Vagina (tissue), 2 donors: ENCODE data around the gene ZFAND2A. TPM values are rescaled to one million over a fixed set of nuclear protein-coding genes. Genes with fewer than 3 reads are reported as not detected.
"Not testable (repeated sequence)": the region's sequence is repeated elsewhere in the genome, so short reads cannot be mapped to it uniquely, and the experiment has no call there.

Experiments
- DNase-seq, 2 donors: peaks; one replicate each; pipeline ENCODE4 v3.0.0-alpha.2; 2017; ENCODE audit errors: extremely low spot score in 2 of 2
- H3K27ac ChIP-seq: fragments of 200-600 bp; sonication (generic); one replicate; pipeline ENCODE4 v1.5.1; 2019
- H3K27me3 ChIP-seq: fragments of 200-600 bp; sonication (generic); one replicate; pipeline ENCODE4 v1.5.1; 2019
- H3K36me3 ChIP-seq, 2 donors: fragments of 200-600 bp; sonication (generic); one replicate each; pipeline ENCODE4 v1.5.1; 2017 to 2019
- H3K4me1 ChIP-seq: fragments of 200-600 bp; sonication (generic); one replicate; pipeline ENCODE4 v1.5.1; 2019
- H3K4me3 ChIP-seq, 2 donors: fragments of 200-600 bp; sonication (generic); 1 replicate in 1 of 2; 2 replicates in 1 of 2; pipeline ENCODE4 v1.5.1; 2016 to 2019
- H3K9me3 ChIP-seq: fragments of 200-600 bp; sonication (generic); one replicate; pipeline ENCODE4 v1.5.1; 2019
- POLR2A ChIP-seq, 2 donors: fragments of 450-650 bp; IDR thresholded peaks; one replicate each; pipeline ENCODE4 v1.6.1; 2017; ENCODE audit warnings: antibody characterized with exemption in 2 of 2, mild to moderate bottlenecking in 2 of 2, moderate library complexity in 2 of 2
- POLR2AphosphoS5 ChIP-seq, 2 donors: sonication (generic); formaldehyde crosslinking; IDR thresholded peaks; one replicate each; pipeline ENCODE4 v1.9.0; 2017; ENCODE audit warnings: antibody characterized with exemption in 2 of 2, mild to moderate bottlenecking in 2 of 2, low read depth in 1 of 2; ENCODE audit not compliant: insufficient read depth in 1 of 2
- intact Hi-C: fragments of 100-400 bp; cut with DNase I; formaldehyde crosslinking; loops from one replicate; pipeline ENCODE4 v1.15.1; 2023
- total RNA-seq: library from RNA; depleted of rRNA; stranded (reverse); fragments of >200 nt; gene quantifications from one replicate; pipeline ENCODE4 v1.2.3, GENCODE V29; 2016
- TF ChIP-seq, protein P1 (sequence below), 3 experiments: fragments of 450-650 bp in 2 of 3; fragments of 200-600 bp in 1 of 3; sonication (generic) in 1 of 3; IDR thresholded peaks; one replicate each; pipeline ENCODE4 v1.5.1; 2017 to 2019; ENCODE audit warnings: antibody characterized with exemption in 3 of 3, mild to moderate bottlenecking in 2 of 3, moderate library complexity in 2 of 3

Gene ZFAND2A, protein sequence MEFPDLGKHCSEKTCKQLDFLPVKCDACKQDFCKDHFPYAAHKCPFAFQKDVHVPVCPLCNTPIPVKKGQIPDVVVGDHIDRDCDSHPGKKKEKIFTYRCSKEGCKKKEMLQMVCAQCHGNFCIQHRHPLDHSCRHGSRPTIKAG
- 30.9 TPM for total RNA-seq

DNA sequence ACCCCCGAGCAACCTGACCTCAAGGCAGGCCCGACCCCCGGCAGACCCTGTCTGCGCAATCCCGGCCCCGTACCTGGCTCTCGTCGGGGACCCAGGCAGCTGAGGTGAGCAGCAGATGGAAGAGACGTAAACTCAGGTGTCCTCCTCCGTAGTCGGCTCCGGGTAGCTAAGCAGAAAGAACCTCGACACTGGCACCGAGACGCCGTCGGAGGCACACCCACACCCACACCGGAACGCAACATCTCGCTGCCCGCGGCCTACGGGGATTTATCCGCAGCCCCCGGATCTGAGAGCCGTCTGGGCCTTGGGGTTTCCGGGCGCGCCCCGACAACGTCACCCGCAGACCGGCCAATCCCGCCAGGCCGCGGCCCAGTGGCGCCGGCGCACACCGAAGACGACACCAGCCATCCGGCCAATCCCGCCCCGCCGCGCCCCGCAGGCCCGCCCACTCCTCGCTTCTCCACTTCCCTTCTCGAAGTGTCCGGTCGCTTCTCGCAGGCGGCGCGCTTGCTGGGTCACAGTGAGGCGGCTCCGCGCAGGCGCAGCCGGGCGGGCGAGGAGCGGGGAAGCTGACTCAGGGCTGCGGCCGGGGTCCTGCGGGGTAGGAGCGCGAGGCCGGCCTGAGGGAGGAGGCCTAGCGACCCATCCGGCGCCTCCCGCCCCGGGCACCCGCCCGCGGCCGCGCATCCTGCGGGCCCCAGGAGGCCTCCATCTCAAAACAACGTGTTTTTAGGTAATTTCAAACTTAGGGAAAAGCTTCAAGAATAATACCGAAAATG is at the start of gene ZFAND2A:
Gene ZFAND2A, minus strand, starts transcription at position 306 of the 779 bp plus-strand sequence. CDS start 1,984 bp downstream, outside the sequence.
- intact Hi-C loops: loop anchor here (10.0 kb wide), 1 partner anchor 165 kb away; no protein-coding TSS in a partner anchor
- H3K36me3 ChIP-seq: peaks cover 0 to 24% of the 10 kb centered on the region in 2 donors

DNA sequence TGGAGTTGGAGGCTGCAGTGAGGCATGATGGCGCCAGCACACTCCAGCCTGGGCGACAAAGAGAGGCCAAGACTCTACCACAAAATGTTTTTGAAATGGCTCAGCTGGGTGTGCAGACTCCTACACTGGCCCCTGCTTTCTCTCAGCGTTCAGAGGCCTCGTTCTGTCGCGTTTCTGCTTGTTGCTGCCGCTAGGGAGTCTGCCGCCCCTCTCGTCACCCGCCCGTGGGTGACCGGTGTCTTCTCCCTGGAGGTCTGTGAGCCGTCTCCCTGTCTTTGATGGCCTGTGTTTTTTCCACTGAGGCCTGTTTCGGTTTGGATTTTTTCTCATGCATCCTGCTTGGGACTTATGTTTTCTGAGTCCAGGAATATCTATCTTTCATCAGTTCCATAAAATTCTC is 49.1 kb upstream of the ZFAND2A start:
- no peak for DNase-seq
- Histone ChIP-seq H3K9me3 (no peaks in the 10 kb centered on the region), H3K27ac (no peak overlapping the region), H3K36me3 (no peaks in the 10 kb centered on the region), H3K4me1 (peaks cover 14% of the 10 kb centered on the region), H3K4me3 (no peak overlapping the region), H3K27me3 (no peaks in the 10 kb centered on the region)
- intact Hi-C loops: no loop called here
- TF ChIP-seq, protein P1, sequence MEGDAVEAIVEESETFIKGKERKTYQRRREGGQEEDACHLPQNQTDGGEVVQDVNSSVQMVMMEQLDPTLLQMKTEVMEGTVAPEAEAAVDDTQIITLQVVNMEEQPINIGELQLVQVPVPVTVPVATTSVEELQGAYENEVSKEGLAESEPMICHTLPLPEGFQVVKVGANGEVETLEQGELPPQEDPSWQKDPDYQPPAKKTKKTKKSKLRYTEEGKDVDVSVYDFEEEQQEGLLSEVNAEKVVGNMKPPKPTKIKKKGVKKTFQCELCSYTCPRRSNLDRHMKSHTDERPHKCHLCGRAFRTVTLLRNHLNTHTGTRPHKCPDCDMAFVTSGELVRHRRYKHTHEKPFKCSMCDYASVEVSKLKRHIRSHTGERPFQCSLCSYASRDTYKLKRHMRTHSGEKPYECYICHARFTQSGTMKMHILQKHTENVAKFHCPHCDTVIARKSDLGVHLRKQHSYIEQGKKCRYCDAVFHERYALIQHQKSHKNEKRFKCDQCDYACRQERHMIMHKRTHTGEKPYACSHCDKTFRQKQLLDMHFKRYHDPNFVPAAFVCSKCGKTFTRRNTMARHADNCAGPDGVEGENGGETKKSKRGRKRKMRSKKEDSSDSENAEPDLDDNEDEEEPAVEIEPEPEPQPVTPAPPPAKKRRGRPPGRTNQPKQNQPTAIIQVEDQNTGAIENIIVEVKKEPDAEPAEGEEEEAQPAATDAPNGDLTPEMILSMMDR (IDR thresholded peaks at IDR 0.05): no peak
- TF ChIP-seq POLR2A (IDR thresholded peaks at IDR 0.05) (no peak), POLR2AphosphoS5 (IDR thresholded peaks at IDR 0.05; ENCODE audit: insufficient read depth in 1 of 2, low read depth in 1 of 2) (no peak)

More for the DNA sequence above, at the start of gene ZFAND2A:
- TF ChIP-seq, protein P1 (IDR thresholded peaks at IDR 0.05): peak in 1 of 3 experiments; percentile 33
- TF ChIP-seq POLR2A (IDR thresholded peaks at IDR 0.05): peak; percentile 82 to 83
- peak; percentile 84 to 94 for TF ChIP-seq POLR2AphosphoS5 (IDR thresholded peaks at IDR 0.05; ENCODE audit: insufficient read depth in 1 of 2, low read depth in 1 of 2)
- peak within 1 kb of the TSS; percentile 60 to 85 for H3K4me3 ChIP-seq
- H3K27me3 ChIP-seq: no peaks in the 10 kb centered on the region
- DNase-seq: peak in 1 of 2 donors; percentile 98
- H3K27ac ChIP-seq: peak within 1 kb of the TSS; percentile 99
- peaks cover 30% of the 10 kb centered on the region for H3K4me1 ChIP-seq
- H3K9me3 ChIP-seq: no peaks in the 10 kb centered on the region

DNA sequence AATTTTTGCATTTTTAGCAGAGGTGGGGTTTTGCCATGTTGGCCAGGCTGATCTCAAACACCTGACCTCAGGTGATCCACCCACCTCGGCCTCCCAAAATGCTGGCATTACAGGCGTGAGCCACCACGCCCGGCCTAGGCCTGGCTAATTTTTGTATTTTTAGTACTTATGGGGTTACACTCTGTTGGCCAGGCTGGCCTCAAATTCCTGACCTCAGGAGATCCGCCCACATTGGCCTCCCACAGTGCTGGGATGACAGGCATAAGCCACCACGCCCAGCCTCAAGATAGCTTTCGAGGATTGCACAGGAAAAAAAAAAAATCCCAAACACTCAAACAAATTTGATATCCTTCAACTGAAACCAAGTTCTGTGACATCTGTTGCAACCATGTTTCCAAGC is 45.7 kb upstream of the ZFAND2A start:
- H3K4me3 ChIP-seq, H3K9me3 ChIP-seq, DNase-seq, intact Hi-C loops, H3K36me3 ChIP-seq, H3K27ac ChIP-seq, H3K4me1 ChIP-seq, H3K27me3 ChIP-seq: not testable (repeated sequence)

DNA sequence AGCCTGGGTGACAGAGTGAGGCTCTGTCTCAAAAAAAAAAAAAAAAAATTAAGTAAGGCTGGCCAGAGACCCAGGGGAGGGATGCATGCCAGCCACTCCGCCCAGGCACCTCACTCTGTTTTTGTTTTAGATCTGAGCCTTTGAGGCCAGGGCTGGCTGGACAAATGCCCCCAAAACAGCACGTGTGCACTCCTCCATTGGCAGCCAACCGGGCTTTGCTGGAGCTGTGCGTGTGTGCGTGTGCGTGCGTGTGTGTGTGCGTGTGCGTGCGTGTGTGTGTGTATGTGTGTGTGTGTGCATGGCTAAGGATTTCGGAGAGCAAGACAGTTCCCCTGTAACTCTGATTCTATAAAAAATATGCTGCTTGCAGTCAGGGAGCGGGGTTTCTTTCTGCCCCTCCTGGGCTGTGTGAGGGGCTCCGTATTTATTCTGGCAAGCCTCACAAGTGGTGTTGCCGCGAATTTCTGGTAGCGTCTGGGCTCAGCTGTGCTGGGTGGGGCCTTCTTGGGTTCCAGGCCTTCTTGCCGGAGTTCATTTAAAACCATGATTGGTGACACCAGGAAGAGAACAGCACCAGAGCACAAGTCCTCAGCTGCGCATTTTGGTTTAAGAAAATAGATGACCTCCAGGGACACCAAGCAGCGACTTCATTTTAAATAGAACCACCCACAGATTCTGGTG is 44.6 kb upstream of the ZFAND2A start:
- intact Hi-C loops: no loop called here
- Histone ChIP-seq H3K27ac (no peak overlapping the region), H3K9me3 (no peaks in the 10 kb centered on the region), H3K4me1 (no peaks in the 10 kb centered on the region), H3K4me3 (no peak overlapping the region), H3K27me3 (peaks cover 4% of the 10 kb centered on the region), H3K36me3 (no peaks in the 10 kb centered on the region)
- no peak for DNase-seq
- TF ChIP-seq, protein P1 (IDR thresholded peaks at IDR 0.05): no peak
- no peak for TF ChIP-seq POLR2A (IDR thresholded peaks at IDR 0.05)
- TF ChIP-seq POLR2AphosphoS5 (IDR thresholded peaks at IDR 0.05; ENCODE audit: insufficient read depth in 1 of 2, low read depth in 1 of 2): no peak

DNA sequence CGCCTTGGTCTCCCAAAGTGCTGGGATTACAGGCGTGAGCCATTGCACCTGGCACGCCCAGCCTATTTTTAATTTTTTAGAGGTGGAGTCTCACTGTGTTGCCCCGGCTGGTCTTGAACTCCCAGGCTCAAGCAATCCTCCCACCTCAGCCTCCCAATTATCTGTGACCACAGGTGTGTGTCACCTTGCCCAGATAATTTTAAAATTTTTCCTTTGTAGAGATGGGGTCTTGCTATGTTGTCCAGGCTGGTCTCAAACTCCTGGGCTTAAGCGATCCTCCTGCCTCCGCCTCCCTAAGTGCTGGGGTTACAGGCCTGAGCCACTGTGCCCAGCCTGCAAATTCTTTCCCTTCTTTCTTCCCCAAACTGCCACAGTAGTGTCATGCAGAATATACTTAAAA is 42.9 kb upstream of the ZFAND2A start:
- H3K27me3 ChIP-seq, H3K4me1 ChIP-seq, H3K27ac ChIP-seq, H3K36me3 ChIP-seq, H3K9me3 ChIP-seq, H3K4me3 ChIP-seq, DNase-seq, intact Hi-C loops: not testable (repeated sequence)
